GM12801 (cell line): Measurements from ENCODE around the gene TOX3.

Source experiments
- TF ChIP-seq, protein P1 (sequence below): IDR thresholded peaks from one replicate; pipeline ENCODE4 v1.5.1; 2011; ENCODE audit warnings: control low read depth; ENCODE audit not compliant: insufficient read length; ENCODE audit errors: extremely low read depth

The TOX3 gene

DNA sequence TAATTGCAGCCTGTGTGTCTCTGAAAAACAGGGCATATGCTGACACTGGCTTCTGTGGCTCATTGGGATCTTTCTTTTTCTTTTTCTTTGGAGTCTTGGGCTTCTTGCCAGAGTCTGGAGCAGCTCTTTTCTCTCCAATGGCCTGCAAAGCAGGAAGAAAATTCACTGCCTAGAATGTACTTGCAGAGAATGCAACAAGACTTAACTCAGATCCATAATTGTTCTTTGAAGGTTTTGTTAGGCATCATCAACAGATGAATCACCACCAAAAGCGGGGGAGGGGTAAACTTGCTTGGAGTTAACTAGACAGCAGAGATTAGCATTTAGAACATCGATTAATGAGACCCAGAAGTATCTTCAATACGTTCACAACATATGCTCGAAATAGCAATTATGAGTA is 100.9 kb downstream of the TOX3 start:
- TF ChIP-seq, protein P1, sequence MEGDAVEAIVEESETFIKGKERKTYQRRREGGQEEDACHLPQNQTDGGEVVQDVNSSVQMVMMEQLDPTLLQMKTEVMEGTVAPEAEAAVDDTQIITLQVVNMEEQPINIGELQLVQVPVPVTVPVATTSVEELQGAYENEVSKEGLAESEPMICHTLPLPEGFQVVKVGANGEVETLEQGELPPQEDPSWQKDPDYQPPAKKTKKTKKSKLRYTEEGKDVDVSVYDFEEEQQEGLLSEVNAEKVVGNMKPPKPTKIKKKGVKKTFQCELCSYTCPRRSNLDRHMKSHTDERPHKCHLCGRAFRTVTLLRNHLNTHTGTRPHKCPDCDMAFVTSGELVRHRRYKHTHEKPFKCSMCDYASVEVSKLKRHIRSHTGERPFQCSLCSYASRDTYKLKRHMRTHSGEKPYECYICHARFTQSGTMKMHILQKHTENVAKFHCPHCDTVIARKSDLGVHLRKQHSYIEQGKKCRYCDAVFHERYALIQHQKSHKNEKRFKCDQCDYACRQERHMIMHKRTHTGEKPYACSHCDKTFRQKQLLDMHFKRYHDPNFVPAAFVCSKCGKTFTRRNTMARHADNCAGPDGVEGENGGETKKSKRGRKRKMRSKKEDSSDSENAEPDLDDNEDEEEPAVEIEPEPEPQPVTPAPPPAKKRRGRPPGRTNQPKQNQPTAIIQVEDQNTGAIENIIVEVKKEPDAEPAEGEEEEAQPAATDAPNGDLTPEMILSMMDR: no peak

DNA sequence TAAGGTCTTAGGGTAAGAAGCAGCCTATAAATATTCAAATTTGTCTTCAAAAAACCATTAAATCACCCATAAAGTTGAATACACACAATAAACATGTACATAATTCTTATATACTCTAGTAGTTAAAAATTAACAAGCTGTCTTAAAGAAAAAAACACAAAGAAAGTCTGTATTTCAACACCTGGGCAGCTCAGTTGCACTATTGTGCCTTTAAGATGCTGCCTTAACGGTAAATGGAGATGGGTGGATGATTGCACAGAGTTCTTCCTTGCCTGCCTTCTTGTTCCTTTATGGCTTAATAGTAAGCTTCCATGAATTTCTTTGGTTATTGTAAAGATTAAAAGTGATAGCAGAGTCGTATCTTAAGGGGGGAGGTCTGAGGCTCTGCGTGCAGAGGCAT is 105.1 kb downstream of the TOX3 start:
- TF ChIP-seq, protein P1: no peak

DNA sequence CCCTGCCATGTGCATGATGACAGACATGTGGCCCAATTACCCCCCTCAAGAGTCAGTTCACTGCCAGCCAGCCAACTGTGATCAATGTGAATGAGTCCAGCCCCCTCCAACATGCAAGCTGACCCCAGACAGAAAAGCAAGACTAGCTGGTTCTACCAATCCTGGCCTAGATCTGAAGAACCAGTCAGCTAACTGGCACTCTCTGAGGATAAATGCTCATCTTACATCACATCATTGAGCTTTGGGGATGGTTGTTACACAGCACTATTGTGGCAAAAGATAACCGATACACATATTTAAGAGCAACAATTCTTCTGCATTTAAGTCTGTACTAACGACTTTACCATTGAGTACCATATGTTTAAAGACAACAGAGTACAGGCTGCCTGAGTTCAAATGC is 106.7 kb downstream of the TOX3 start:
- TF ChIP-seq, protein P1: no peak

DNA sequence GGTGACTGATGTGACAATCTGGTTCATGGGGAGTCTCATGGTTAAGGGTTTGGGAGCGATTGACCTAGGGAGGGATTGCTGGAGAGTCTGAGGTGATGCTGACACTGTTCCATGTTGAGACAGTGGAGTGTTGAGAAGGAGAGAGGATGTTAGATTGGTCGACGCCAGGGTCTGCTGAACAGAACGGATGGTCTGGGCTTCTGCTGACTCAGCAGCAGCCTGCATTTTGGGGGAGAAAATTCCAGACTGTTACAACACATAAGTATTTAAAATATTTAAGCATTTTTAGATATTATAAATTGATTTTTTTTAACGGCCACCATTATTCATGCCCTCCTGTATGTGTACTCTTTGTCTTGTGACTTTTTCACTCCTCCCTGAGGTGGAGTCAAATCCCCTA is 107.2 kb downstream of the TOX3 start:
- TF ChIP-seq, protein P1: no peak

DNA sequence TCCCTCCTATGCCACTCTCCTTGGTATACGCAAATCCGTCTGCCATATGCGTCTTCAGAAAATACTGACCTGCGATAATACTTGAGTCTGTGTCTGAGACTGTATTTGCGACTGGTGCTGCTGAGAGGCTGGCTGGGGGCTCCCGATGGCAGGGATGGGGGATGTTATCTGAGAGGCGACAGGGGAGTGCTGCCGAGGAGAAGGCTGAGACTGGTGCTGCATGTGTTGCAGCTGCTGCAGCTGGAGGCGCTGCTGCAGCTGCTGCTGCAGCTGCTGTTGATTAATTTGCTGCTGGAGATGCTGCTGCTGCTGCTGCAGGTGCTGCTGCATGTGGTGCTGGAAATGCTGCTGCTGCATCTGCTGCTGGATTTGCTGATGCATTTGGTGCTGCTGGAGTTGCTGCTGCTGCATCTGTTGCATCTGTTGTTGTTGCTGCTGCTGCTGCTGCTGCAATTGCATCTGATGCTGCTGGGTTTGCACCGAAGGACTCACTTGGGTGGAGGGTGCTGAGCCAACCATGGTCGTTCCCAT is 107.7 kb downstream of the TOX3 start:
- TF ChIP-seq, protein P1: no peak

DNA sequence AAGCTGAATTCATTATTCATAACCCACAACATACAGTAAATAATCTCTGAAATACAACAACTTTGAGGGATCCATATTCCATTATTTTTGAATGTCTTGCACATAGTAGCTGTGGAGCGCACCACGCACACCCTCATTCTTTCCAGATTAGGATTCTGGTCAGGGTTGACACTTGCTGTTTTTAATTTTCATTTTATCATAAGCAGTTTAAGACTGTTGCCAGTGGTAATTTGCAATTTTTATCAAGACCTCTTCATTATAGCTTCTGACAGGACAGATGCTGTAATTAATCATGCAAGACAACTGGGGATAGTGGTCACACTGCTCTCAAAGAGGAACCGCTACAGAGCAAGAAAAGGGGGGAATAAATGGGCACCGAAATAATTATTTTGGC is 109.7 kb downstream of the TOX3 start:
- TF ChIP-seq, protein P1: no peak

DNA sequence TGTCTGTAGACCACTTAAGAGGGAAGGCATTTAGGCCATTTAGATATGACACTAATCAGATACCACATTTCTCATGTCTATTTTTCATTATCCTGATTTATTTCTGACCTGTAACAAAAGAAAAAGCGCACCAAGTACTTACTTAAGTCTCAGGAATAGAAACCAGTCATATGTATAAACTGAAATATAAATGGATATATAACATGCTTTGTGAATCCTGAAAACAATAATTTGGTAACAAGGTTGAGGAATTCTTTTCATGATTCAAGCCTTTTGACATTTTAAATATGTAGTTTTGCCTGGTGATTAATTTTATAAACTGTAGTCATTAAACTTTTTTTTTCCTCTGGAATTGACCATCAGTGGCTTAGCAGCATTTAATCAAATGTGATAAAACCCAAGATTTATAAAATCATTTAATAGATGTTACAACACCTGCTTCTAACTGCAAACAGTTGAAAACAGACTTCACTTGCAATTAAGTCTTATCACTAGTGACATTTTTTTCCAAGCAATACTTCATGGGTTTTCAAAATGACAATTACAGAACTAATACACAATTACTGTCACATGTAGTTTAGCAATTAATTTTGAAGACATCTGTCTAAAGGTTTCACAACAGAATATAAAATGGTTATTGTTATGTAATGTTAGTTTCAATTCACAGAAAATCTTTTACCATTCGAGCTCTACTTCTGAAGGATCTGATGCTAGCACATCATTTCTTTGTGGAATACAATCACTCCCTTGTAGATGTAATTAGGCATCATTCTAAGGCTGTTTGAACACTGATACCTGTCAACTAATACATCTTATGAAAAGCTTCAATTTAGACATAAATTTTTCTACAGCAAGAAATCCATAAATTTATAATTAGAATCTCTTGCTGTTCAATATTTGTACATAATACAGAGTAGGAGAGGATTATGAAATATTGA is 110.3 kb downstream of the TOX3 start:
- TF ChIP-seq, protein P1: no peak
